Common myeloid progenitor, CD34-positive (primary cell): ENCODE results near the gene GPR17.

Source experiments
- CTCF ChIA-PET: fragments of 350-600 bp; sonication (Branson Sonifier 250); formaldehyde crosslinking; loops from one replicate; lab custom pipeline; 2021; ENCODE audit warnings: antibody characterized with exemption; lab: Charles Lee
- POLR2A ChIA-PET: fragments of 350-600 bp; sonication (Branson Sonifier 250); formaldehyde crosslinking; loops from one replicate; lab custom pipeline; 2021; ENCODE audit warnings: antibody characterized with exemption; lab: Charles Lee
- DNase-seq, 3 donors: peaks; one replicate each; pipeline versions ENCODE4 v3.0.0 to v3.0.0-alpha.2; 2013
- H3K27ac ChIP-seq, 2 experiments: 1 replicate in 1 of 2; 2 replicates in 1 of 2; pipeline ENCODE4 v1.7.0; 2013; ENCODE audit warnings: inconsistent platforms in 2 of 2, low read length in 2 of 2, mild to moderate bottlenecking in 2 of 2, low read depth in 1 of 2, moderate library complexity in 1 of 2; ENCODE audit not compliant: severe bottlenecking in 2 of 2, insufficient read depth in 1 of 2, poor library complexity in 1 of 2
- H3K27me3 ChIP-seq, 5 experiments: replicated peaks in 2 of 5; 1 replicate in 3 of 5; 2 replicates in 2 of 5; pipeline versions ENCODE4 v1.6.1 to v1.7.0; 2013; ENCODE audit warnings: low read length in 4 of 5, mild to moderate bottlenecking in 2 of 5, moderate library complexity in 2 of 5, inconsistent platforms in 1 of 5; ENCODE audit not compliant: insufficient read depth in 5 of 5, control insufficient read depth in 4 of 5
- H3K36me3 ChIP-seq, 4 experiments: 1 replicate in 2 of 4; 2 replicates in 2 of 4; pipeline versions ENCODE4 v1.6.1 to v1.7.0; 2013; ENCODE audit warnings: low read length in 3 of 4, control low read depth in 1 of 4, mild to moderate bottlenecking in 1 of 4; ENCODE audit not compliant: control insufficient read depth in 4 of 4, insufficient read depth in 4 of 4
- H3K4me1 ChIP-seq, 4 experiments: 1 replicate in 3 of 4; 2 replicates in 1 of 4; pipeline versions ENCODE4 v1.6.1 to v1.7.1; 2013; ENCODE audit warnings: low read length in 3 of 4, mild to moderate bottlenecking in 3 of 4, control low read depth in 1 of 4, inconsistent platforms in 1 of 4, moderate library complexity in 1 of 4; ENCODE audit not compliant: control insufficient read depth in 4 of 4, insufficient read depth in 4 of 4; ENCODE audit errors: control extremely low read depth in 1 of 4
- H3K4me3 ChIP-seq, 7 experiments: 1 replicate in 4 of 7; 2 replicates in 3 of 7; pipeline versions ENCODE4 v1.5.1 to v1.7.0; 2013; ENCODE audit warnings: mild to moderate bottlenecking in 7 of 7, low read length in 6 of 7, moderate library complexity in 6 of 7, inconsistent platforms in 2 of 7, low read depth in 2 of 7, control low read depth in 1 of 7; ENCODE audit not compliant: insufficient read depth in 4 of 7, control insufficient read depth in 1 of 7; ENCODE audit errors: extremely low read depth in 1 of 7
- H3K9me3 ChIP-seq, 5 experiments: 1 replicate in 4 of 5; 2 replicates in 1 of 5; pipeline versions ENCODE4 v1.6.1 to v1.7.1; 2013; ENCODE audit warnings: low read length in 4 of 5, mild to moderate bottlenecking in 2 of 5, inconsistent platforms in 1 of 5, low read depth in 1 of 5, moderate library complexity in 1 of 5; ENCODE audit not compliant: control insufficient read depth in 4 of 5, insufficient read depth in 2 of 5; ENCODE audit errors: control extremely low read depth in 1 of 5
- WGBS: methylation state at CpG from one replicate; pipeline ENCODE4 v1.1.5; 2013; ENCODE audit not compliant: insufficient coverage; 5-methylcytosine and 5-hydroxymethylcytosine counted together

Gene GPR17

GRCh38 chr2:127688405-127688804 is 42.5 kb downstream of the GPR17 start:
- Histone ChIP-seq H3K4me1 (no peaks in the 10 kb centered on the region), H3K27ac (no peak overlapping the region), H3K4me3 (no peak overlapping the region), H3K27me3 (no peaks in the 10 kb centered on the region), H3K9me3 (peaks cover 0 to 28% (median 14%) of the 10 kb centered on the region in 5 experiments), H3K36me3 (no peaks in the 10 kb centered on the region)
- WGBS, result no CpG with 5 or more reads among the region's 1 CpG
- no peak for DNase-seq
- POLR2A ChIA-PET, result no interaction called here
- CTCF ChIA-PET, result interaction anchor here (0.7 kb wide), 1 partner anchor 50 kb away, joined by 3 read pairs; no protein-coding TSS in a partner anchor

GRCh38 chr2:127690696-127691095 is 44.7 kb downstream of the GPR17 start:
- no peaks in the 10 kb centered on the region for H3K27me3 ChIP-seq
- no peaks in the 10 kb centered on the region for H3K36me3 ChIP-seq
- ChIA-PET CTCF (no interaction called here), POLR2A (no interaction called here)
- peaks cover 0 to 3% (median 2%) of the 10 kb centered on the region in 4 experiments for H3K4me1 ChIP-seq
- 100% methylated on average over 1 of the region's 2 CpGs for WGBS
- H3K9me3 ChIP-seq, result peaks cover 0 to 28% (median 14%) of the 10 kb centered on the region in 5 experiments
- no peak overlapping the region for H3K27ac ChIP-seq
- no peak for DNase-seq
- no peak overlapping the region for H3K4me3 ChIP-seq

- Histone ChIP-seq H3K27ac (no peak overlapping the region), H3K4me3 (no peak overlapping the region), H3K36me3 (no peaks in the 10 kb centered on the region), H3K4me1 (peaks cover 0 to 3% (median 2%) of the 10 kb centered on the region in 4 experiments), H3K9me3 (peaks cover 0 to 17% (median 14%) of the 10 kb centered on the region in 5 experiments), H3K27me3 (no peaks in the 10 kb centered on the region)
- 94% methylated on average over 3 of the region's 9 CpGs for WGBS
- ChIA-PET CTCF (interaction anchor here (0.7 to 4.3 kb wide), 3 partner anchors 19 to 104 kb away, joined by 3 to 35 read pairs (median 19); partner anchors contain the start of gene LIMS2), POLR2A (no interaction called here)
- no peak for DNase-seq
These were observed 49.0 kb downstream of the GPR17 start for GRCh38 chr2:127694986-127695385.

GRCh38 chr2:127695491-127696472 is 49.8 kb downstream of the GPR17 start:
- POLR2A ChIA-PET, result no interaction called here
- H3K4me1 ChIP-seq, result peaks cover 2 to 10% (median 7%) of the 10 kb centered on the region in 4 experiments
- DNase-seq, result peak; percentile 81 to 89 (median 83)
- H3K27ac ChIP-seq, result no peak overlapping the region
- no peaks in the 10 kb centered on the region for H3K36me3 ChIP-seq
- CTCF ChIA-PET, result interaction anchor here (0.7 to 4.3 kb wide), 8 partner anchors 8 to 280 kb away, joined by 3 to 35 read pairs (median 4); partner anchors contain the start of gene LIMS2
- H3K4me3 ChIP-seq, result peak overlapping the region in 3 of 7 experiments; percentile 4 to 38 (median 8)
- H3K9me3 ChIP-seq, result peaks cover 0 to 10% (median 8%) of the 10 kb centered on the region in 5 experiments
- no peaks in the 10 kb centered on the region for H3K27me3 ChIP-seq
- WGBS, result 19% methylated on average over 44 of the region's 52 CpGs

GRCh38 chr2:127697482-127698180 is 51.7 kb downstream of the GPR17 start:
- WGBS, result 98% methylated on average over 20 of the region's 21 CpGs
- Histone ChIP-seq H3K27ac (no peak overlapping the region), H3K27me3 (no peaks in the 10 kb centered on the region), H3K9me3 (no peaks in the 10 kb centered on the region), H3K4me1 (peaks cover 4 to 19% (median 17%) of the 10 kb centered on the region in 4 experiments), H3K4me3 (no peak overlapping the region), H3K36me3 (peaks cover 0 to 1% (median 0%) of the 10 kb centered on the region in 4 experiments)
- ChIA-PET POLR2A (no interaction called here), CTCF (interaction anchor here (1.2 to 4.3 kb wide), 2 partner anchors 10 to 107 kb away, joined by 3 to 35 read pairs; no protein-coding TSS in a partner anchor)
- no peak for DNase-seq

- CTCF ChIA-PET, result interaction anchor here (1.1 to 4.3 kb wide), 2 partner anchors 107 to 108 kb away, joined by 4 to 35 read pairs; no protein-coding TSS in a partner anchor
These were observed 52.8 kb downstream of the GPR17 start for GRCh38 chr2:127698553-127699355.

More at GRCh38 chr2:127698553-127699355, 52.8 kb downstream of the GPR17 start:
- Histone ChIP-seq H3K9me3 (no peaks in the 10 kb centered on the region), H3K4me3 (no peak overlapping the region), H3K27ac (no peak overlapping the region), H3K36me3 (peaks cover 0 to 10% (median 0%) of the 10 kb centered on the region in 4 experiments), H3K27me3 (no peaks in the 10 kb centered on the region), H3K4me1 (peaks cover 14 to 30% (median 26%) of the 10 kb centered on the region in 4 experiments)
- POLR2A ChIA-PET, result no interaction called here
- DNase-seq, result no peak
- 98% methylated on average over 26 of the region's 27 CpGs for WGBS
